ENCODE data around the gene RAB10.

The RAB10 gene

GRCh38 chr2:26123426-26123825, 89.5 kb downstream of the RAB10 start:
- H3K27me3 Mint-ChIP-seq: no peaks in the 10 kb centered on the region
- H3K4me3 Mint-ChIP-seq: no peak overlapping the region
- no peak for DNase-seq
- no peak overlapping the region for H3K27ac Mint-ChIP-seq
- no peak for ATAC-seq
- H3K9me3 Mint-ChIP-seq: no peaks in the 10 kb centered on the region
- peaks cover 18% of the 10 kb centered on the region for H3K36me3 Mint-ChIP-seq (ENCODE audit: low read depth)
- H3K4me1 Mint-ChIP-seq: peaks cover 5% of the 10 kb centered on the region

DNA sequence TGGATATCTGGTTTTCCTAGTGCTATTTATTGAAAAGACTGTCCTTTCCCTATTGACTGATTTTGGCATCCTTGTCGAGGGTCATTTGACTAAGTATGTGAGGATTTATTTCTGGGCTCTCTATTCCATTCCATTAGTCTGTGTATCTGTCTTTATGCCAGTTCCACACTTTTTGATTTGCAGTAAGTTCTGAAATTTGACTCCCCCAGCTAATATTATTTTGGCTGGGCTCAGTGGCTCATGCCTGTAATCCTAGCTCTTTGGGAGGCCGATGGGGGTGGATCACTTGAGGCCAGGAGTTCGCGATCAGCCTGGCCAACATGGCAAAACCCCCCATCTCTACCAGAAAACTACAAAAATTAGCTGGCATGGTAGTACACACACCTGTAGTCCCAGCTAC, 92.2 kb downstream of the RAB10 start:
- no peaks in the 10 kb centered on the region for H3K27me3 Mint-ChIP-seq
- H3K9me3 Mint-ChIP-seq: no peaks in the 10 kb centered on the region
- peaks cover 23% of the 10 kb centered on the region for H3K36me3 Mint-ChIP-seq (ENCODE audit: low read depth)
- no peak for ATAC-seq
- no peak for DNase-seq
- H3K4me1 Mint-ChIP-seq: peaks cover 12% of the 10 kb centered on the region
- H3K4me3 Mint-ChIP-seq: no peak overlapping the region
- H3K27ac Mint-ChIP-seq: no peak overlapping the region

- H3K27ac Mint-ChIP-seq: no peak overlapping the region
- ATAC-seq (no peak), DNase-seq (no peak)
- H3K4me3 Mint-ChIP-seq: no peak overlapping the region
- H3K4me1 Mint-ChIP-seq: peaks cover 11% of the 10 kb centered on the region
- peaks cover 20% of the 10 kb centered on the region for H3K36me3 Mint-ChIP-seq (ENCODE audit: low read depth)
- no peaks in the 10 kb centered on the region for H3K9me3 Mint-ChIP-seq
- no peaks in the 10 kb centered on the region for H3K27me3 Mint-ChIP-seq
These were observed 94.3 kb downstream of the RAB10 start for GRCh38 chr2:26128176-26128575.

- H3K27me3 Mint-ChIP-seq: no peaks in the 10 kb centered on the region
- no peak for DNase-seq
- peak overlapping the region; percentile 26 for H3K27ac Mint-ChIP-seq
- ATAC-seq: no peak
- H3K4me3 Mint-ChIP-seq: no peak overlapping the region
- no peaks in the 10 kb centered on the region for H3K9me3 Mint-ChIP-seq
- H3K4me1 Mint-ChIP-seq: peaks cover 7% of the 10 kb centered on the region
- peaks cover 25% of the 10 kb centered on the region for H3K36me3 Mint-ChIP-seq (ENCODE audit: low read depth)
These were observed 96.9 kb downstream of the RAB10 start for GRCh38 chr2:26130763-26131162.

- Mint-ChIP-seq H3K4me1 (no peaks in the 10 kb centered on the region), H3K9me3 (no peaks in the 10 kb centered on the region), H3K36me3 (ENCODE audit: low read depth) (peaks cover 11% of the 10 kb centered on the region), H3K4me3 (no peak overlapping the region), H3K27me3 (no peaks in the 10 kb centered on the region), H3K27ac (no peak overlapping the region)
- ATAC-seq (no peak), DNase-seq (no peak)
These were observed 102.6 kb downstream of the RAB10 start for GRCh38 chr2:26136451-26136850.

DNA sequence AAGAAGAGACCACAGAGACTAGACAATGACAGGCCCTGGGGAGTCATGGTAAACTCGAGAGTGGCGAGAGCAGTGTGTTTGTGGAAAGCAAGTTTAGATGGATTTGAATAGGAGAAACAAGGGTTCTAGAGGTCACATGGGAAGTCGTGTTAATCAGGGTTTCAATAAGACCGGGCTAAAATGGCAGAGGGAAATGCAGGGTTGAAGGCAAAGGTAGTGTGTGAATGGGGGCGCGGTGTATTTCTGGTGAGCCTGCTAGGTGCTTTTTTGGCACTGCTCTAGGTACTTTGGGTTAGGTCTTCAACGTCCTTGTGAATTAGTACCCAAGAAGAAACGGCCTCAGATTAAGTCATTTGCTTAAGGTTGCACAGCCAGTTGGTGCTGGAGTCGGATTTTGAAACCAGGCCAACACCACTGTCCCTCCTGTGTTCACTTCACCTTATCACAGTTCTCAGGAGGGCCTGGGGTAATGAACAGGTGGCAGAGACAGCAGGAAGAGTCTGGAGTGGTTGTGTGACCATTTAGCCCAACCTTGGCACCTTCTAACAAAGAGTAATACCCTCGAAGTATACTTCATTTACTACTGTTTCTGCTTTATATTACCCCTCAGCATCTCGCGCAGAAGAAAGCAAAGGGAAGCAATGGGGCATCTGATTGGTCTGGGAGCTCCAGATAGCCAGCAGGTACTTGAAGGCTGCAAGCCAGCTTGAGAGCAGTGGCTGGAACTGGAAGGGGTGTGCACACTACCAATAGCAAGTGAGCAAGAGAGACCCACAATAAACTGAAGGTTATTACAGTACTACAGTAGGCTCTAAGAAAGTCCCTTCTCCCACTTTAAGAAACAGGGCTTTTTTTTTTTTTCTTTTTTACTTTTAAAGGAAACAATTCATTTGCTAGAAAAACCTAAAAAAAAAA, 105.6 kb downstream of the RAB10 start:
- H3K9me3 Mint-ChIP-seq: no peaks in the 10 kb centered on the region
- H3K27me3 Mint-ChIP-seq: no peaks in the 10 kb centered on the region
- peaks cover 6% of the 10 kb centered on the region for H3K36me3 Mint-ChIP-seq (ENCODE audit: low read depth)
- no peak overlapping the region for H3K4me3 Mint-ChIP-seq
- no peaks in the 10 kb centered on the region for H3K4me1 Mint-ChIP-seq
- no peak overlapping the region for H3K27ac Mint-ChIP-seq
- ATAC-seq (no peak), DNase-seq (no peak)

GRCh38 chr2:26141145-26141769, 107.4 kb downstream of the RAB10 start:
- Mint-ChIP-seq H3K9me3 (no peaks in the 10 kb centered on the region), H3K27me3 (no peaks in the 10 kb centered on the region), H3K4me1 (no peaks in the 10 kb centered on the region), H3K36me3 (ENCODE audit: low read depth) (no peaks in the 10 kb centered on the region), H3K27ac (no peak overlapping the region), H3K4me3 (no peak overlapping the region)
- DNase-seq (no peak), ATAC-seq (no peak)

GRCh38 chr2:26144031-26144430, 110.1 kb downstream of the RAB10 start:
- DNase-seq (no peak), ATAC-seq (no peak)
- Mint-ChIP-seq H3K27ac (no peak overlapping the region), H3K4me1 (no peaks in the 10 kb centered on the region), H3K4me3 (no peak overlapping the region), H3K9me3 (no peaks in the 10 kb centered on the region), H3K27me3 (peaks cover 4% of the 10 kb centered on the region), H3K36me3 (ENCODE audit: low read depth) (no peaks in the 10 kb centered on the region)

GRCh38 chr2:26144953-26145680, 111.2 kb downstream of the RAB10 start:
- H3K4me3 Mint-ChIP-seq: no peak overlapping the region
- no peak overlapping the region for H3K27ac Mint-ChIP-seq

GRCh38 chr2:26148501-26148900, 114.6 kb downstream of the RAB10 start:
- no peak for ATAC-seq
- no peaks in the 10 kb centered on the region for H3K36me3 Mint-ChIP-seq (ENCODE audit: low read depth)

More at GRCh38 chr2:26144953-26145680, 111.2 kb downstream of the RAB10 start:
- peak; percentile 69 for ATAC-seq
- Mint-ChIP-seq H3K36me3 (ENCODE audit: low read depth) (no peaks in the 10 kb centered on the region), H3K9me3 (no peaks in the 10 kb centered on the region), H3K27me3 (peaks cover 8% of the 10 kb centered on the region), H3K4me1 (no peaks in the 10 kb centered on the region)
- DNase-seq: peak; percentile 65

DNA sequence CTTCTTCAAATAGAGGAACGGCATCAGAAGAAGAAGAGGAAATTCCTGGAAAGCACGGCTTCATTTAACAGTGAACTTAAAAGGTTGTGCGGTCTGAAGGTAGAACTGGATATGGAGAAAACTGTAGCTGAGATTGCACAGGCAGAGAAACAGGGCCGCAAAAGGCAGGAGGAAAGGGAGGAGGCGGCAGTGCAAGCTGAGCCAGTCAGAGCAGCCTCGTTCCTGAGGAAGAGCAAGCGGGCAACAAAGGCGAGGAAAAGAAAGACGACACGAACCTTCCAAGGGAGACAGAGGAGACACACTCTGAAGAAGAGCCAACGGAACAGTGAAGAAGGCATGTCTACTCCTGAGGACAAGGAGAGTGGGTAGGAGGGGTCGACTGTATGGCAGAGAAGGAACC, 116.4 kb downstream of the RAB10 start:
- no peak for ATAC-seq
- Mint-ChIP-seq H3K4me1 (no peaks in the 10 kb centered on the region), H3K27me3 (peaks cover 23% of the 10 kb centered on the region), H3K27ac (no peak overlapping the region), H3K9me3 (no peaks in the 10 kb centered on the region), H3K36me3 (ENCODE audit: low read depth) (no peaks in the 10 kb centered on the region), H3K4me3 (no peak overlapping the region)
- no peak for DNase-seq

More at GRCh38 chr2:26148501-26148900, 114.6 kb downstream of the RAB10 start:
- peaks cover 20% of the 10 kb centered on the region for H3K27me3 Mint-ChIP-seq
- DNase-seq: no peak
- H3K9me3 Mint-ChIP-seq: no peaks in the 10 kb centered on the region
- H3K4me1 Mint-ChIP-seq: no peaks in the 10 kb centered on the region
- H3K27ac Mint-ChIP-seq: no peak overlapping the region
- no peak overlapping the region for H3K4me3 Mint-ChIP-seq

DNA sequence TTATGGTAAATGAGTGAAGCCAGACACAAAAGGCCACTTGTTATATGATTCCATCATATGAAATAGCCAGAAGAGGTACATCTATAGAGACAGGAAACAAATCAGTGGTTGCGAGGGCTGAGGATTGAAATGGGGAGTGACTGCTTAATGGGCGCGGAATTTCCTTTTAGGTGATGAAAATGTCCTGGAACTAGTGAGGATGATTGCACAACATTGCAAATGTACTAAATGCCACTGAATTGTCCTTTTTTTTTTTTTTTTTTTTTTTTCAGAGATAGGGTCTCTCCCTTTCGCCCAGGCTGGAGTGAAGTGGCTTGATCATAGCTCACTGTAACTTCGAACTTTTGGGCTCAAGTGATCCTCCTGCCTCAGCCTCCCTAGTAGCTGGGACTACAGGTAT, 123.7 kb downstream of the RAB10 start:
- no peaks in the 10 kb centered on the region for H3K36me3 Mint-ChIP-seq (ENCODE audit: low read depth)
- no peaks in the 10 kb centered on the region for H3K4me1 Mint-ChIP-seq
- DNase-seq (no peak), ATAC-seq (no peak)
- no peaks in the 10 kb centered on the region for H3K9me3 Mint-ChIP-seq
- H3K4me3 Mint-ChIP-seq: no peak overlapping the region
- no peak overlapping the region for H3K27ac Mint-ChIP-seq
- peaks cover 12% of the 10 kb centered on the region for H3K27me3 Mint-ChIP-seq

DNA sequence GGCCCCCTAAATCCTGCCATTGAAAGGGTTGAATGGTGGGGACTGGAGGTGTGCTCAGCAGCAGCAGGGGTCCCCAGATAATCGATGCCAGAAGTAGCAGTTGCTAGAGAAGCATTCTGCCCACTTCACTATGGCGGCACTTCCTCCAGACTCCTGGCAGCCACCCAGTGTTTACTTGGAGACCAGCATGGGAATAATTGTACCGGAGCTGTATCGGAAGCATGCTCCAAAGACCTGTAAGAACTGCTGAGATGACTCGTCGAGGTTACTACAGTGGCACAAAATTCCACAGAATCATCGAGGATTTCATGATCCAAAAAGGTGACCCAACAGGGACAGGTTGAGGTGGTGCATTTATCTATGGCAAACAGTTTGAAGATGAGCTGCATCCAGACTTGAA, 128.0 kb downstream of the RAB10 start:
- peaks cover 2% of the 10 kb centered on the region for H3K27me3 Mint-ChIP-seq
- no peak for ATAC-seq
- H3K36me3 Mint-ChIP-seq (ENCODE audit: low read depth): no peaks in the 10 kb centered on the region
- no peaks in the 10 kb centered on the region for H3K4me1 Mint-ChIP-seq
- no peak overlapping the region for H3K4me3 Mint-ChIP-seq
- no peak overlapping the region for H3K27ac Mint-ChIP-seq
- H3K9me3 Mint-ChIP-seq: no peaks in the 10 kb centered on the region
- no peak for DNase-seq

DNA sequence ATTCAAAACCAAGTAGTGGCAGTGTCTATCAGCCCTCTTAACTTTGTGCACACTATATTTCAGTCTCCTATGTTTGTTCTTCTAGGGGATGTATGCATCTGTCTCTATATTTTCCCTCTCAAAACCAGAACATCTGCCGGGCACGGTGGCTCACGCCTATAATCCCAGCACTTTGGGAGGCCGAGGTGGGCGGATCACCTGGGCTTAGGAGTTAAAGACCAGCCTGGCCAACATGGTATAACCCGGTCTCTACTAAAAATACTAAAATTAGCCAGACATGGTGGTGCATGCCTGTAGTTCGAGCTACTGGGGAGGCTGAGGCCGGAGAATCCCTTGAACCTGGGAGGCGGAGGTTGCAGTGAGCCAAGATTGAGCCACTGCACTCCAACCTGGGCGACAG, 129.1 kb downstream of the RAB10 start:
- H3K4me3 Mint-ChIP-seq: no peak overlapping the region
- H3K4me1 Mint-ChIP-seq: no peaks in the 10 kb centered on the region
- DNase-seq: no peak
- no peak overlapping the region for H3K27ac Mint-ChIP-seq
- no peaks in the 10 kb centered on the region for H3K27me3 Mint-ChIP-seq
- no peak for ATAC-seq
- H3K9me3 Mint-ChIP-seq: no peaks in the 10 kb centered on the region
- no peaks in the 10 kb centered on the region for H3K36me3 Mint-ChIP-seq (ENCODE audit: low read depth)

DNA sequence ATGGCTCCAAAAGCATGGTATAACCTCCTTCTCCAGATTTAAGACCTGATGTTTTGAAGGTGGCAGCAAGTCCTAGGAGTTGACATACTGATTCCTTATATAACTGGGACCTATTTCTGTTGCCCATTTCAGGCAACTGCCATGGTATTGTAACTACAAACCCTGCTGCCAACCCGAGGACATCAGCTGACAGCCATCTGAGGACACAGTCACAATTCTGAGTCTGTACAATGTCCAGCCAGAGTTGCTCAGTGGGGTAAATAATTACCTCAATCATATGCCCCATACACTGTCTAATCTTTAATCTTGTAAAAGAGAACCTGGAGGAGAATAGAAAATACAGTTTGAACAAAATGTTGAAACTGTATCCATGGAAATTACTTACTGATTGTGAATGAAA, 130.3 kb downstream of the RAB10 start:
- no peak overlapping the region for H3K27ac Mint-ChIP-seq
- ATAC-seq (no peak), DNase-seq (no peak)
- H3K9me3 Mint-ChIP-seq: no peaks in the 10 kb centered on the region
- no peaks in the 10 kb centered on the region for H3K4me1 Mint-ChIP-seq
- H3K27me3 Mint-ChIP-seq: no peaks in the 10 kb centered on the region
- no peaks in the 10 kb centered on the region for H3K36me3 Mint-ChIP-seq (ENCODE audit: low read depth)
- H3K4me3 Mint-ChIP-seq: no peak overlapping the region
